ENCODE results near the gene WDR70. TPM values are rescaled to one million over a fixed set of nuclear protein-coding genes. Genes with fewer than 3 reads are reported as not detected.

The WDR70 gene
- total and polyA plus RNA-seq, 2 donors (not counting 3 experiments of a cell fraction or from before 2014, with no cell fraction given), result 6.7 to 37.3 TPM

DNA sequence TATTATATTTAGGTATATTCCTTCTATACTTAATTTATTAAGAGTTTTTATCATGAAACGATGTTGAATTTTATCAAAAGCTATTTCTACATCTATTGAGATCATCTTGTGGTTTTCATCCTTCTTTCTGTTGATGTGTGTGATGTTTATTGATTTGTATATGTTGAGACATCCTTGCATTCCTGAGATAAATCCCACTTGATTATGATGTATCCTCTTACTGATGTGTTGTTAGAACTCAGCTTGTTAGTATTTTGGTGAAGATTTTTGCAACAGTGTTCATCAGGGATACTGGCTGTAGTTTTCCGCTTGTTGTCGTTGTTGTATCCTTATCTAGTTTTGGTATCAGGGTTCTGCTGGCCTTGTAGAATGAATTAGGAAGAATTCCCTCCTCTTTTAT, 247.1 kb downstream of the WDR70 start:
- H3K9me1 ChIP-seq (replicated peaks; ENCODE audit: control insufficient read depth, extremely low read depth, insufficient read depth, low read length), result no peaks in the 10 kb centered on the region
- no peak overlapping the region for H3K9ac ChIP-seq (replicated peaks; ENCODE audit: extremely low read depth, insufficient read depth, low read length)
- H3K9me3 ChIP-seq (replicated peaks; ENCODE audit: control insufficient read depth, insufficient read depth, low read length), result no peaks in the 10 kb centered on the region
- FAIRE-seq (no peak), DNase-seq (ENCODE audit: low read depth, low spot score) (no peak)
- no peaks in the 10 kb centered on the region for H3K36me3 ChIP-seq (ENCODE audit: control insufficient read depth in 2 of 2, extremely low read depth in 1 of 2, insufficient read depth in 2 of 2, low read length in 2 of 2)
- ChIA-PET POLR2A (no interaction called here), CTCF (no interaction called here)
- TF ChIP-seq, protein P1, sequence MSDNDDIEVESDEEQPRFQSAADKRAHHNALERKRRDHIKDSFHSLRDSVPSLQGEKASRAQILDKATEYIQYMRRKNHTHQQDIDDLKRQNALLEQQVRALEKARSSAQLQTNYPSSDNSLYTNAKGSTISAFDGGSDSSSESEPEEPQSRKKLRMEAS (IDR thresholded peaks at IDR 0.05; ENCODE audit: insufficient read depth, insufficient read length), result no peak
- TF ChIP-seq POLR2A (IDR thresholded peaks at IDR 0.05; ENCODE audit: low read depth, low read length) (no peak), EZH2 (IDR thresholded peaks at IDR 0.05; ENCODE audit: borderline replicate concordance, low read depth, low read length, severe bottlenecking) (no peak), GATA2 (IDR thresholded peaks at IDR 0.05; ENCODE audit: insufficient read depth, insufficient read length, low read depth, low read length) (no peak)
- no peak overlapping the region for H3K4me3 ChIP-seq (replicated peaks in 1 of 3; ENCODE audit: insufficient read depth in 1 of 3, low read depth in 1 of 3, low read length in 3 of 3)
- H3K4me1 ChIP-seq (ENCODE audit: control insufficient read depth, extremely low read depth, insufficient read depth, low read length), result no peaks in the 10 kb centered on the region
- H3K79me2 ChIP-seq (ENCODE audit: control insufficient read depth, insufficient read depth, low read length), result no peaks in the 10 kb centered on the region
- H3K27me3 ChIP-seq (ENCODE audit: control insufficient read depth in 2 of 2, insufficient read depth in 2 of 2, low read length in 2 of 2), result no peaks in the 10 kb centered on the region
- H2AFZ ChIP-seq (ENCODE audit: low read depth, low read length), result no peak overlapping the region
- intact Hi-C loops (cut with micrococcal nuclease) (no loop called here), dilution Hi-C loops (cut with MboI; ENCODE audit: extremely low pct_ligation_motif_present, low sequenced_read_pairs) (no loop called here)
- H3K4me2 ChIP-seq (ENCODE audit: insufficient read depth, low read length), result no peak overlapping the region
- BruUV-seq (replicated peaks), result no TSS peak
- no peak overlapping the region for H3K27ac ChIP-seq (ENCODE audit: insufficient read depth, low read depth, low read length)
- no peaks in the 10 kb centered on the region for H4K20me1 ChIP-seq (replicated peaks; ENCODE audit: control insufficient read depth, extremely low read depth, insufficient read depth, low read length)

DNA sequence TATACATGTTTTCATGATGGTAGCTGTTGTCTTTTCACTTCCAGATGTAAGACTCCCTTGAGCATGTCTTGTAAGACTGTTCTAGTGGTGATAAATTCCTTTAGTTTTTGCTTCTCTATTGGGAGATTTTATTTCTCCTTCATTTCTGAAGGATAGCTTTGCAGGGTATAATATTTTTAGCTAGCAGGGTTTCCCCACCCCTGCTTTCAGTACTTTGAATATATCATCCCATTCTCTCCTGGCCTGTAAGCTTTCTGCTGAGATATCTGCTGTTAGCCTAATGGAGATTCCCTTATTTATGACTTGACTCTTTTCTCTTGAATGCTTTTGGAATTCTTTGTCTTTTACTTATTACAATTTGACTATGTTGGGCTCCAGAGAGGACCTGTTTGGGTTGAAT, 249.8 kb downstream of the WDR70 start:
- Histone ChIP-seq H3K27me3 (ENCODE audit: control insufficient read depth in 2 of 2, insufficient read depth in 2 of 2, low read length in 2 of 2) (no peaks in the 10 kb centered on the region), H3K9me1 (replicated peaks; ENCODE audit: control insufficient read depth, extremely low read depth, insufficient read depth, low read length) (no peaks in the 10 kb centered on the region), H3K36me3 (ENCODE audit: control insufficient read depth in 2 of 2, extremely low read depth in 1 of 2, insufficient read depth in 2 of 2, low read length in 2 of 2) (no peaks in the 10 kb centered on the region), H3K9ac (replicated peaks; ENCODE audit: extremely low read depth, insufficient read depth, low read length) (no peak overlapping the region), H4K20me1 (replicated peaks; ENCODE audit: control insufficient read depth, extremely low read depth, insufficient read depth, low read length) (no peaks in the 10 kb centered on the region), H3K4me3 (replicated peaks in 1 of 3; ENCODE audit: insufficient read depth in 1 of 3, low read depth in 1 of 3, low read length in 3 of 3) (no peak overlapping the region), H3K9me3 (replicated peaks; ENCODE audit: control insufficient read depth, insufficient read depth, low read length) (no peaks in the 10 kb centered on the region), H3K4me2 (ENCODE audit: insufficient read depth, low read length) (no peak overlapping the region), H3K27ac (ENCODE audit: insufficient read depth, low read depth, low read length) (no peak overlapping the region), H3K4me1 (ENCODE audit: control insufficient read depth, extremely low read depth, insufficient read depth, low read length) (no peaks in the 10 kb centered on the region), H2AFZ (ENCODE audit: low read depth, low read length) (no peak overlapping the region), H3K79me2 (ENCODE audit: control insufficient read depth, insufficient read depth, low read length) (no peaks in the 10 kb centered on the region)
- intact Hi-C loops (cut with micrococcal nuclease) (no loop called here), dilution Hi-C loops (cut with MboI; ENCODE audit: extremely low pct_ligation_motif_present, low sequenced_read_pairs) (no loop called here)
- DNase-seq (ENCODE audit: low read depth, low spot score), result no peak
- POLR2A ChIA-PET, result no interaction called here
- FAIRE-seq, result no peak
- CTCF ChIA-PET, result interaction anchor here (1.2 to 1.6 kb wide), 2 partner anchors 109 to 216 kb away, joined by 4 read pairs; no protein-coding TSS in a partner anchor
- no TSS peak for BruUV-seq (replicated peaks)
- no peak for TF ChIP-seq GATA2 (IDR thresholded peaks at IDR 0.05; ENCODE audit: insufficient read depth, insufficient read length, low read depth, low read length)
- TF ChIP-seq, protein P1 (IDR thresholded peaks at IDR 0.05; ENCODE audit: insufficient read depth, insufficient read length), result no peak
- TF ChIP-seq, protein P2, sequence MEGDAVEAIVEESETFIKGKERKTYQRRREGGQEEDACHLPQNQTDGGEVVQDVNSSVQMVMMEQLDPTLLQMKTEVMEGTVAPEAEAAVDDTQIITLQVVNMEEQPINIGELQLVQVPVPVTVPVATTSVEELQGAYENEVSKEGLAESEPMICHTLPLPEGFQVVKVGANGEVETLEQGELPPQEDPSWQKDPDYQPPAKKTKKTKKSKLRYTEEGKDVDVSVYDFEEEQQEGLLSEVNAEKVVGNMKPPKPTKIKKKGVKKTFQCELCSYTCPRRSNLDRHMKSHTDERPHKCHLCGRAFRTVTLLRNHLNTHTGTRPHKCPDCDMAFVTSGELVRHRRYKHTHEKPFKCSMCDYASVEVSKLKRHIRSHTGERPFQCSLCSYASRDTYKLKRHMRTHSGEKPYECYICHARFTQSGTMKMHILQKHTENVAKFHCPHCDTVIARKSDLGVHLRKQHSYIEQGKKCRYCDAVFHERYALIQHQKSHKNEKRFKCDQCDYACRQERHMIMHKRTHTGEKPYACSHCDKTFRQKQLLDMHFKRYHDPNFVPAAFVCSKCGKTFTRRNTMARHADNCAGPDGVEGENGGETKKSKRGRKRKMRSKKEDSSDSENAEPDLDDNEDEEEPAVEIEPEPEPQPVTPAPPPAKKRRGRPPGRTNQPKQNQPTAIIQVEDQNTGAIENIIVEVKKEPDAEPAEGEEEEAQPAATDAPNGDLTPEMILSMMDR (IDR thresholded peaks at IDR 0.05; ENCODE audit: extremely low read depth in 1 of 2, insufficient read depth in 1 of 2, low read depth in 1 of 2, low read length in 2 of 2), result no peak
- TF ChIP-seq POLR2AphosphoS5 (IDR thresholded peaks at IDR 0.05; ENCODE audit: insufficient read depth, low read depth, low read length), result no peak
- no peak for TF ChIP-seq MYC (IDR thresholded peaks at IDR 0.05; ENCODE audit: low read depth, low read length)
- no peak for TF ChIP-seq JUN (IDR thresholded peaks at IDR 0.05; ENCODE audit: borderline replicate concordance, insufficient read depth, insufficient read length, low read depth)
- no peak for TF ChIP-seq POLR2A (IDR thresholded peaks at IDR 0.05; ENCODE audit: low read depth, low read length)
- no peak for TF ChIP-seq FOS (IDR thresholded peaks at IDR 0.05; ENCODE audit: borderline replicate concordance, insufficient read depth, low read length)
